HCT116 (cell line): Measurements from ENCODE around the gene ATF7. TPM values are rescaled to one million over a fixed set of nuclear protein-coding genes. Genes with fewer than 3 reads are reported as not detected.

ENCODE experiments used
- ATAC-seq: fragments of 200-7000 bp; cut with Tn5 transposase; 2 replicates; pipeline ENCODE4 v1.9.1; 2020; ENCODE audit warnings: mild to moderate bottlenecking, moderate library complexity
- BruUV-seq: library from RNA; stranded (reverse); fragments of 400-500 nt; replicated peaks from 2 replicates; lab custom pipeline; 2021; lab: Mats Ljungman, UMichigan
- CTCF ChIA-PET: fragments of 300-600 bp; sonication (Branson Sonifier 250); formaldehyde crosslinking; loops from one replicate; lab custom pipeline; 2021; ENCODE audit warnings: antibody characterized with exemption; lab: Charles Lee
- POLR2A ChIA-PET: fragments of 300-600, 350-600 bp; sonication (Branson Sonifier 250); formaldehyde crosslinking; loops from one replicate; lab custom pipeline; 2021; ENCODE audit warnings: antibody characterized with exemption; lab: Charles Lee
- RAD21 ChIA-PET, 2 experiments: fragments of 300-600 bp; sonication (Branson Sonifier 250); formaldehyde crosslinking; loops; one replicate each; lab custom pipeline; 2023; ENCODE audit warnings: low total read pairs in 2 of 2; ENCODE audit not compliant: uncharacterized antibody in 2 of 2, unreplicated experiment in 2 of 2, low non-redundant PET in 1 of 2; lab: Charles Lee
- DNase-seq: peaks from one replicate; pipeline ENCODE4 v3.0.0-alpha.2; 2010; ENCODE audit warnings: low read depth, low spot score
- H2AFZ ChIP-seq: fragments of 200-600 bp; shearing (Covaris generic), sonication (generic); 2 replicates; pipeline ENCODE4 v1.6.1; 2017; ENCODE audit warnings: low read depth, mixed run types, mixed read lengths, antibody characterized with exemption, low read length; ENCODE audit not compliant: poor library complexity, severe bottlenecking
- H3K27ac ChIP-seq: 2 replicates; pipeline ENCODE4 v1.5.1; 2012; ENCODE audit warnings: low read depth, low read length
- H3K27me3 ChIP-seq: fragments of 200-600 bp; sonication (generic); 2 replicates; pipeline ENCODE4 v1.6.1; 2016; ENCODE audit warnings: mixed run types, low read length, mixed read lengths; ENCODE audit not compliant: insufficient read depth
- H3K36me3 ChIP-seq, 2 experiments: fragments of 200-500 bp in 1 of 2; fragments of 200-600 bp in 1 of 2; sonication (Bioruptor generic) in 1 of 2; sonication (generic) in 1 of 2; 2 replicates each; pipeline versions ENCODE4 v1.5.1 to v1.6.1; 2014 to 2016; ENCODE audit warnings: low read length in 2 of 2, inconsistent platforms in 1 of 2, mixed read lengths in 1 of 2, mixed run types in 1 of 2; ENCODE audit not compliant: insufficient read depth in 2 of 2, control insufficient read depth in 1 of 2
- H3K4me1 ChIP-seq, 2 experiments: fragments of 200-600 bp in 1 of 2; sonication (generic) in 1 of 2; 2 replicates each; pipeline versions ENCODE4 v1.5.1 to v1.6.1; 2012 to 2017; ENCODE audit warnings: low read length in 2 of 2, inconsistent platforms in 1 of 2, mild to moderate bottlenecking in 1 of 2, mixed read lengths in 1 of 2, mixed run types in 1 of 2, moderate library complexity in 1 of 2; ENCODE audit not compliant: insufficient read depth in 2 of 2, control insufficient read depth in 1 of 2
- H3K4me2 ChIP-seq: fragments of 200-600 bp; sonication (generic); 2 replicates; pipeline ENCODE4 v1.6.1; 2017; ENCODE audit warnings: mixed run types, low read length, mixed read lengths
- H3K4me3 ChIP-seq, 2 experiments: fragments of 200-600 bp in 1 of 2; sonication (generic) in 1 of 2; replicated peaks in 1 of 2; 2 replicates each; pipeline ENCODE4 v1.5.1; 2011 to 2016; ENCODE audit warnings: low read length in 2 of 2, control low read depth in 1 of 2, low read depth in 1 of 2, mild to moderate bottlenecking in 1 of 2, mixed read lengths in 1 of 2, mixed run types in 1 of 2
- H3K79me2 ChIP-seq: fragments of 200-600 bp; sonication (generic); 2 replicates; pipeline ENCODE4 v1.6.1; 2017; ENCODE audit warnings: mild to moderate bottlenecking, mixed run types, low read length, moderate library complexity, mixed read lengths; ENCODE audit not compliant: insufficient read depth
- H3K9ac ChIP-seq: fragments of 200-600 bp; sonication (generic); 2 replicates; pipeline ENCODE4 v1.6.1; 2016; ENCODE audit warnings: low read length, mixed read lengths
- H3K9me2 ChIP-seq: fragments of 200-600 bp; sonication (generic), shearing (Covaris generic); 2 replicates; pipeline ENCODE4 v1.6.1; 2017; ENCODE audit warnings: mixed run types, mild to moderate bottlenecking, moderate library complexity; ENCODE audit not compliant: insufficient read depth
- H3K9me3 ChIP-seq, 2 experiments: fragments of 200-500 bp in 1 of 2; fragments of 200-600 bp in 1 of 2; sonication (Bioruptor generic) in 1 of 2; sonication (generic) in 1 of 2; 2 replicates each; pipeline ENCODE4 v1.6.1; 2014 to 2017; ENCODE audit warnings: low read length in 2 of 2, mixed read lengths in 2 of 2, inconsistent platforms in 1 of 2, low read depth in 1 of 2, mild to moderate bottlenecking in 1 of 2, mixed run types in 1 of 2, moderate library complexity in 1 of 2; ENCODE audit not compliant: control insufficient read depth in 1 of 2, insufficient read depth in 1 of 2
- H4K20me1 ChIP-seq: fragments of 200-600 bp; sonication (generic), shearing (Covaris generic); 2 replicates; pipeline ENCODE4 v1.6.1; 2017; ENCODE audit warnings: mixed run types, mild to moderate bottlenecking, moderate library complexity; ENCODE audit not compliant: insufficient read depth
- CBX3 ChIP-seq: IDR thresholded peaks from 2 replicates; pipeline ENCODE4 v1.6.1; 2012; ENCODE audit warnings: low read depth
- CEBPB ChIP-seq: IDR thresholded peaks from 2 replicates; pipeline ENCODE4 v1.6.1; 2012; ENCODE audit warnings: low read depth
- EZH2 ChIP-seq: fragments of 200-600 bp; sonication (generic); IDR thresholded peaks from 2 replicates; pipeline ENCODE4 v1.6.1; 2017; ENCODE audit warnings: antibody characterized with exemption, mixed run types
- FOSL1 ChIP-seq: IDR thresholded peaks from 2 replicates; pipeline ENCODE4 v1.6.1; 2012; ENCODE audit warnings: low read depth
- POLR2A ChIP-seq: IDR thresholded peaks from 2 replicates; pipeline ENCODE4 v1.7.0; 2011; ENCODE audit warnings: borderline replicate concordance; ENCODE audit not compliant: insufficient read depth, insufficient read length; ENCODE audit errors: extremely low read depth
- POLR2AphosphoS5 ChIP-seq: IDR thresholded peaks from 2 replicates; pipeline ENCODE4 v1.6.1; 2011; ENCODE audit warnings: mild to moderate bottlenecking, low read depth, low read length, moderate library complexity
- RAD21 ChIP-seq: IDR thresholded peaks from 2 replicates; pipeline ENCODE4 v1.6.1; 2012; ENCODE audit warnings: low read depth, mild to moderate bottlenecking
- SIN3A ChIP-seq: IDR thresholded peaks from 2 replicates; pipeline ENCODE4 v1.6.1; 2012; ENCODE audit warnings: low read depth
- SP1 ChIP-seq: IDR thresholded peaks from 2 replicates; pipeline ENCODE4 v1.6.1; 2012; ENCODE audit warnings: low read depth
- SRF ChIP-seq: IDR thresholded peaks from 2 replicates; pipeline ENCODE4 v1.6.1; 2012; ENCODE audit warnings: low read depth
- intact Hi-C: fragments of 100-400 bp; cut with micrococcal nuclease; formaldehyde crosslinking; loops from 2 replicates; pipeline ENCODE4 v1.10.0; 2022
- total RNA-seq: library from RNA; stranded (reverse); gene quantifications from one replicate; pipeline ENCODE4 v1.2.1, GENCODE V29; 2021; ENCODE audit not compliant: unreplicated experiment
- TF ChIP-seq, protein P1 (sequence below): IDR thresholded peaks from 2 replicates; pipeline ENCODE4 v1.6.1; 2011; ENCODE audit warnings: mild to moderate bottlenecking, low read length, moderate library complexity; ENCODE audit not compliant: insufficient replicate concordance; ENCODE audit errors: extremely low read depth
- TF ChIP-seq, protein P2 (sequence below): IDR thresholded peaks from 2 replicates; pipeline ENCODE4 v1.6.1; 2012; ENCODE audit warnings: low read depth

Gene ATF7
- total RNA-seq, 1 experiment from 2014 or later = 24.0 TPM

GRCh38 chr12:53564278-53564677 is 61.9 kb downstream of the ATF7 start:
- Histone ChIP-seq H3K4me3 (no peak overlapping the region), H3K4me2 (no peak overlapping the region), H2AFZ (no peak overlapping the region), H3K9me3 (no peaks in the 10 kb centered on the region), H3K9me2 (no peaks in the 10 kb centered on the region), H3K9ac (no peak overlapping the region), H3K36me3 (no peaks in the 10 kb centered on the region), H4K20me1 (no peaks in the 10 kb centered on the region), H3K79me2 (no peaks in the 10 kb centered on the region), H3K4me1 (peaks cover 18 to 22% of the 10 kb centered on the region in 2 experiments), H3K27ac (no peak overlapping the region), H3K27me3 (no peaks in the 10 kb centered on the region)
- TF ChIP-seq SIN3A = no peak
- TF ChIP-seq POLR2A = no peak
- no peak for TF ChIP-seq FOSL1
- TF ChIP-seq POLR2AphosphoS5 = no peak
- TF ChIP-seq SP1 = no peak
- TF ChIP-seq CBX3 = no peak
- TF ChIP-seq, protein P1, sequence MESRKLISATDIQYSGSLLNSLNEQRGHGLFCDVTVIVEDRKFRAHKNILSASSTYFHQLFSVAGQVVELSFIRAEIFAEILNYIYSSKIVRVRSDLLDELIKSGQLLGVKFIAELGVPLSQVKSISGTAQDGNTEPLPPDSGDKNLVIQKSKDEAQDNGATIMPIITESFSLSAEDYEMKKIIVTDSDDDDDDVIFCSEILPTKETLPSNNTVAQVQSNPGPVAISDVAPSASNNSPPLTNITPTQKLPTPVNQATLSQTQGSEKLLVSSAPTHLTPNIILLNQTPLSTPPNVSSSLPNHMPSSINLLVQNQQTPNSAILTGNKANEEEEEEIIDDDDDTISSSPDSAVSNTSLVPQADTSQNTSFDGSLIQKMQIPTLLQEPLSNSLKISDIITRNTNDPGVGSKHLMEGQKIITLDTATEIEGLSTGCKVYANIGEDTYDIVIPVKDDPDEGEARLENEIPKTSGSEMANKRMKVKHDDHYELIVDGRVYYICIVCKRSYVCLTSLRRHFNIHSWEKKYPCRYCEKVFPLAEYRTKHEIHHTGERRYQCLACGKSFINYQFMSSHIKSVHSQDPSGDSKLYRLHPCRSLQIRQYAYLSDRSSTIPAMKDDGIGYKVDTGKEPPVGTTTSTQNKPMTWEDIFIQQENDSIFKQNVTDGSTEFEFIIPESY = no peak
- TF ChIP-seq CEBPB = no peak
- no peak for TF ChIP-seq EZH2
- no peak for DNase-seq
- BruUV-seq = no TSS peak
- RAD21 ChIA-PET = no interaction called here
- ATAC-seq = no peak
- CTCF ChIA-PET = no interaction called here
- POLR2A ChIA-PET = no interaction called here
- intact Hi-C loops = no loop called here

DNA sequence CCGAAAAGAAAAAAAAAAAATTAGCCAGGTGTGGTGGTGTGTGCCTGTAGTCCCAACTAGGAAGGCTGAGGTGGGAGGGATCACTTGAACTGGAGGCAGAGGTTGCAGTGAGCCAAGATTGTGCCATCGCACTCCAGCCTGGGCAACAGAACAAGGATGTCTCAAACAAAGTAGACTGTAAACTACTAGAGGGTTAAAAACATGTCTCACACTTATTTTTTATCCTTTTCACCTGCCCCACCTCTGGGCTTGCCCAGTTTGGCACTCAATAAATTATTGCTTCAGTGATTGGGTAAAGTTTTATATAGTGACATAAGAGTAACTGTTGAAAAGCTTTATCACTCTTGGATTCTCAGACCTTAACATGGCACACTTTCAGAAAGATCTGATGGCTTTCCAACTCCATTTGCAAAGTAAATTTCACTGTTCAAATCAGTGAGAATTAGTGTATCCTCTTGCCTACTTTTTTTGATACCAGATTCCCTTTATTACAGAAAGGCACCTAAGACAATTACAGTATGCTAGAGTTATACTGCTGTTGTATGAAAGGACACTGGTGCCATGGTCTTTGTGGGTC is 62.6 kb downstream of the ATF7 start:
- Histone ChIP-seq H3K36me3 (no peaks in the 10 kb centered on the region), H3K4me1 (peaks cover 18 to 22% of the 10 kb centered on the region in 2 experiments), H3K9me2 (no peaks in the 10 kb centered on the region)
- no peak for ATAC-seq
- ChIA-PET RAD21 (no interaction called here), POLR2A (no interaction called here)
- intact Hi-C loops = no loop called here
- no peak for DNase-seq
- TF ChIP-seq SIN3A (no peak), EZH2 (no peak), FOSL1 (no peak), SRF (no peak), RAD21 (no peak)
- TF ChIP-seq, protein P2, sequence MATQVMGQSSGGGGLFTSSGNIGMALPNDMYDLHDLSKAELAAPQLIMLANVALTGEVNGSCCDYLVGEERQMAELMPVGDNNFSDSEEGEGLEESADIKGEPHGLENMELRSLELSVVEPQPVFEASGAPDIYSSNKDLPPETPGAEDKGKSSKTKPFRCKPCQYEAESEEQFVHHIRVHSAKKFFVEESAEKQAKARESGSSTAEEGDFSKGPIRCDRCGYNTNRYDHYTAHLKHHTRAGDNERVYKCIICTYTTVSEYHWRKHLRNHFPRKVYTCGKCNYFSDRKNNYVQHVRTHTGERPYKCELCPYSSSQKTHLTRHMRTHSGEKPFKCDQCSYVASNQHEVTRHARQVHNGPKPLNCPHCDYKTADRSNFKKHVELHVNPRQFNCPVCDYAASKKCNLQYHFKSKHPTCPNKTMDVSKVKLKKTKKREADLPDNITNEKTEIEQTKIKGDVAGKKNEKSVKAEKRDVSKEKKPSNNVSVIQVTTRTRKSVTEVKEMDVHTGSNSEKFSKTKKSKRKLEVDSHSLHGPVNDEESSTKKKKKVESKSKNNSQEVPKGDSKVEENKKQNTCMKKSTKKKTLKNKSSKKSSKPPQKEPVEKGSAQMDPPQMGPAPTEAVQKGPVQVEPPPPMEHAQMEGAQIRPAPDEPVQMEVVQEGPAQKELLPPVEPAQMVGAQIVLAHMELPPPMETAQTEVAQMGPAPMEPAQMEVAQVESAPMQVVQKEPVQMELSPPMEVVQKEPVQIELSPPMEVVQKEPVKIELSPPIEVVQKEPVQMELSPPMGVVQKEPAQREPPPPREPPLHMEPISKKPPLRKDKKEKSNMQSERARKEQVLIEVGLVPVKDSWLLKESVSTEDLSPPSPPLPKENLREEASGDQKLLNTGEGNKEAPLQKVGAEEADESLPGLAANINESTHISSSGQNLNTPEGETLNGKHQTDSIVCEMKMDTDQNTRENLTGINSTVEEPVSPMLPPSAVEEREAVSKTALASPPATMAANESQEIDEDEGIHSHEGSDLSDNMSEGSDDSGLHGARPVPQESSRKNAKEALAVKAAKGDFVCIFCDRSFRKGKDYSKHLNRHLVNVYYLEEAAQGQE = no peak
- TF ChIP-seq, protein P1 = no peak
- TF ChIP-seq, all 23 proteins: peak for 0
- Histone ChIP-seq H3K9me3 (no peaks in the 10 kb centered on the region), H3K9ac (no peak overlapping the region), H2AFZ (no peak overlapping the region), H3K27ac (no peak overlapping the region), H3K4me2 (no peak overlapping the region), H3K79me2 (no peaks in the 10 kb centered on the region), H3K4me3 (no peak overlapping the region), H3K27me3 (no peaks in the 10 kb centered on the region), H4K20me1 (no peaks in the 10 kb centered on the region)
- no TSS peak for BruUV-seq
- CTCF ChIA-PET = no interaction called here
